GM18858 (cell line): ENCODE data around the gene FAM168A.

Source experiments
- ATAC-seq: cut with Tn5 transposase; IDR thresholded peaks from one replicate; pipeline ENCODE4 v1.9.1; 2021; ENCODE audit not compliant: unreplicated experiment

The FAM168A gene

GRCh38 chr11:73403541-73403940, 194.4 kb downstream of the FAM168A start:
- ATAC-seq = no peak

- ATAC-seq = no peak
These were observed 195.1 kb downstream of the FAM168A start for GRCh38 chr11:73402834-73403185.

- no peak for ATAC-seq
These were observed 195.7 kb downstream of the FAM168A start for GRCh38 chr11:73401924-73402833.

- no peak for ATAC-seq
These were observed 196.5 kb downstream of the FAM168A start for GRCh38 chr11:73401217-73401923.

GRCh38 chr11:73400293-73400692, 197.6 kb downstream of the FAM168A start:
- ATAC-seq = no peak

GRCh38 chr11:73399636-73400035, 198.3 kb downstream of the FAM168A start:
- ATAC-seq = no peak

GRCh38 chr11:73399159-73399590, 198.7 kb downstream of the FAM168A start:
- no peak for ATAC-seq

- no peak for ATAC-seq
These were observed 199.2 kb downstream of the FAM168A start for GRCh38 chr11:73398721-73399120.

GRCh38 chr11:73398132-73398526, 199.8 kb downstream of the FAM168A start:
- ATAC-seq = no peak

- ATAC-seq = no peak
These were observed 200.3 kb downstream of the FAM168A start for GRCh38 chr11:73397468-73398131.

GRCh38 chr11:73396985-73397384, 200.9 kb downstream of the FAM168A start:
- ATAC-seq = no peak

- ATAC-seq = no peak
These were observed 201.5 kb downstream of the FAM168A start for GRCh38 chr11:73396251-73396930.

- ATAC-seq = no peak
These were observed 202.4 kb downstream of the FAM168A start for GRCh38 chr11:73395297-73396208.

GRCh38 chr11:73394416-73395296, 203.3 kb downstream of the FAM168A start:
- no peak for ATAC-seq

- ATAC-seq = no peak
These were observed 204.2 kb downstream of the FAM168A start for GRCh38 chr11:73393479-73394415.

GRCh38 chr11:73393011-73393380, 204.9 kb downstream of the FAM168A start:
- ATAC-seq = no peak

GRCh38 chr11:73392108-73393010, 205.6 kb downstream of the FAM168A start:
- ATAC-seq = no peak
